Heart left ventricle (tissue), 16 donors: Measurements from ENCODE around the gene ST6GALNAC1. TPM values are rescaled to one million over a fixed set of nuclear protein-coding genes. Genes with fewer than 3 reads are reported as not detected.

Experiments used
- ATAC-seq, 4 donors: fragments of 200-7000 bp; cut with Tn5 transposase; one replicate each; pipeline ENCODE4 v1.9.1; 2020 to 2022; ENCODE audit warnings: moderate library complexity in 4 of 4, mild to moderate bottlenecking in 3 of 4, moderate number of reproducible peaks in 1 of 4
- DNase-seq, 5 donors: peaks; one replicate each; pipeline ENCODE4 v3.0.0-alpha.2; 2020
- H3K27ac ChIP-seq, 12 donors: fragments of 200-600 bp; sonication (generic) in 4 of 12; one replicate each; pipeline versions ENCODE4 v1.5.0 to v1.8.0; 2016 to 2022; ENCODE audit warnings: mild to moderate bottlenecking in 2 of 12
- H3K27me3 ChIP-seq, 9 donors: fragments of 200-600 bp; sonication (generic) in 2 of 9; one replicate each; pipeline versions ENCODE4 v1.5.1 to v1.8.0; 2016 to 2022; ENCODE audit warnings: mild to moderate bottlenecking in 3 of 9
- H3K36me3 ChIP-seq, 9 donors: fragments of 200-600 bp; sonication (generic) in 2 of 9; one replicate each; pipeline versions ENCODE4 v1.5.0 to v1.8.0; 2018 to 2022; ENCODE audit warnings: mild to moderate bottlenecking in 2 of 9
- H3K4me1 ChIP-seq, 12 donors: fragments of 200-600 bp; sonication (generic) in 4 of 12; one replicate each; pipeline versions ENCODE4 v1.5.0 to v1.8.0; 2016 to 2022; ENCODE audit warnings: mild to moderate bottlenecking in 3 of 12
- H3K4me3 ChIP-seq, 12 donors: fragments of 200-600 bp; sonication (generic) in 4 of 12; one replicate each; pipeline versions ENCODE4 v1.5.0 to v1.8.0; 2017 to 2022; ENCODE audit warnings: mild to moderate bottlenecking in 9 of 12, moderate library complexity in 4 of 12
- H3K9me3 ChIP-seq, 12 donors: fragments of 200-600 bp; sonication (generic) in 4 of 12; one replicate each; pipeline versions ENCODE4 v1.5.0 to v1.8.0; 2016 to 2022; ENCODE audit warnings: mild to moderate bottlenecking in 1 of 12
- POLR2A ChIP-seq, 2 donors: fragments of 450-650 bp; IDR thresholded peaks; one replicate each; pipeline ENCODE4 v1.6.1; 2017; ENCODE audit warnings: antibody characterized with exemption in 2 of 2, mild to moderate bottlenecking in 2 of 2, moderate library complexity in 2 of 2
- WGBS, 4 donors: extraction: QIAGEN DNeasy Blood & Tissue Kit in 2 of 4; methylation state at CpG; one replicate each; pipeline versions ENCODE4 v1.1.5 to v1.1.7; 2013 to 2018; 5-methylcytosine and 5-hydroxymethylcytosine counted together
- intact Hi-C, 10 donors: fragments of 100-400 bp; cut with DNase I; formaldehyde crosslinking; loops; one replicate each; pipeline versions ENCODE4 v1.11.1 to v1.14.2; 2022
- polyA plus RNA-seq, 2 donors: library from polyadenylated mRNA; stranded (reverse); fragments of 200-250 nt; gene quantifications; one replicate each; pipeline ENCODE4 v1.2.3, GENCODE V29; 2013
- total RNA-seq, 9 donors: library from RNA; depleted of rRNA in 2 of 9; stranded (reverse); fragments of >200 nt in 2 of 9; fragmentation: NEBNext Ultra II Directional in 3 of 9; extraction: Animal tissue kit (Norgen Biotek cat#: 25700) in 3 of 9; gene quantifications; one replicate each; pipeline versions ENCODE4 v1.1.0 to v1.2.4, GENCODE V29; 2016 to 2023
- TF ChIP-seq, protein P1 (sequence below), 12 donors: fragments of 200-600 bp; sonication (generic) in 4 of 12; IDR thresholded peaks; one replicate each; pipeline versions ENCODE4 v1.5.0 to v1.8.0; 2018 to 2022; ENCODE audit warnings: antibody characterized with exemption in 12 of 12, mild to moderate bottlenecking in 5 of 12
- donor health status: ischemic (EF 13 %, LVEDD 7.1; RV severe dilation, severe dysfunction).
- donor health status: healthy with polysubstance abuse.
- donor health status: DM: no; HTN: yes; CAD: no.
- donor health status: DM: no; HTN: no; CAD: no.
- donor health status: ischemic (EF 25% LVEDD 6.9; RV normal size, moderate dysfunction).
- donor health status: ischemic (EF 25% LVEDD 5.7; RV mildly dilated, moderate dysfunction).
- donor health status: healthy.
- donor health status: DM: yes; HTN: yes; CAD: no.
- donor health status: ischemic (EF 35%, LVEDD 5.7; RV mildly dilated, moderate dysfunction).
- donor health status: nonischemic (EF 11% LVEDD 7.7; RV severe dilation, severe dysfunction).
- donor health status: DM: yes; HTN: yes; CAD: no.
- donor health status: PGD.
- donor health status: ischemic (EF 29% LVEDD 5.4; RV normal size, mild dysfunction).
- donor health status: nonischemic (EF 23%, LVEDD 6.1; RV moderate dilation, normal function).

ST6GALNAC1 gene
- total and polyA plus RNA-seq, 11 donors = 1.7 to 10.3 (median 3.5) TPM

DNA sequence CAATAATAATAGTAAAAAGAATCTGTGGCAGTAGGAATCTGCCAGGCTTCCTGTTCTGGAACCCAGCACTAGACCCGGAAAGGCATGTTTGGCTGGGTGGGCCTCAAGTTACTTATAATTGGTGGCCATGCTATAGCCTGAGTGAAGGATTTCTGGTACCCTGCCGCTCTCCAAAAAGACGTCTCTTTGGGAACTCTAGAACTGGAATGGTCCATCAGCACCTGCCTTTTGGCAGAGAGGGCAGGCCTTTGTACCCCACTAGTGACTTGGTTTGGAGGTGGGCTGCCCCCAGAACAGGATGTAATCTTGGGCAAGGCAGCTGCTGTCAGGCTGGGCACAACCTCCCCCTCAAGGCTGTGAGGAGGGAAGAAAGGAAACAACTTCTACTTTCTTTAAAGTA is 29.3 kb upstream of the ST6GALNAC1 start:
- Histone ChIP-seq H3K9me3 (no peaks in the 10 kb centered on the region), H3K27me3 (no peaks in the 10 kb centered on the region), H3K4me1 (peaks cover 0 to 26% (median 14%) of the 10 kb centered on the region in 12 donors), H3K4me3 (no peak overlapping the region), H3K27ac (peak overlapping the region in 3 of 12 donors; percentile 34 to 92 (median 86)), H3K36me3 (peaks cover 0 to 29% (median 23%) of the 10 kb centered on the region in 9 donors)
- intact Hi-C loops = loop anchor here in 5 of 10 donors (5.0 kb wide), 2 partner anchors 39 to 116 kb away; partner anchors contain the start of gene MXRA7 (in 4 of the 5)
- TF ChIP-seq, protein P1, sequence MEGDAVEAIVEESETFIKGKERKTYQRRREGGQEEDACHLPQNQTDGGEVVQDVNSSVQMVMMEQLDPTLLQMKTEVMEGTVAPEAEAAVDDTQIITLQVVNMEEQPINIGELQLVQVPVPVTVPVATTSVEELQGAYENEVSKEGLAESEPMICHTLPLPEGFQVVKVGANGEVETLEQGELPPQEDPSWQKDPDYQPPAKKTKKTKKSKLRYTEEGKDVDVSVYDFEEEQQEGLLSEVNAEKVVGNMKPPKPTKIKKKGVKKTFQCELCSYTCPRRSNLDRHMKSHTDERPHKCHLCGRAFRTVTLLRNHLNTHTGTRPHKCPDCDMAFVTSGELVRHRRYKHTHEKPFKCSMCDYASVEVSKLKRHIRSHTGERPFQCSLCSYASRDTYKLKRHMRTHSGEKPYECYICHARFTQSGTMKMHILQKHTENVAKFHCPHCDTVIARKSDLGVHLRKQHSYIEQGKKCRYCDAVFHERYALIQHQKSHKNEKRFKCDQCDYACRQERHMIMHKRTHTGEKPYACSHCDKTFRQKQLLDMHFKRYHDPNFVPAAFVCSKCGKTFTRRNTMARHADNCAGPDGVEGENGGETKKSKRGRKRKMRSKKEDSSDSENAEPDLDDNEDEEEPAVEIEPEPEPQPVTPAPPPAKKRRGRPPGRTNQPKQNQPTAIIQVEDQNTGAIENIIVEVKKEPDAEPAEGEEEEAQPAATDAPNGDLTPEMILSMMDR (IDR thresholded peaks at IDR 0.05) = no peak
- TF ChIP-seq POLR2A (IDR thresholded peaks at IDR 0.05) = no peak
- 93 to 99% (median 96%) methylated on average over 3 of the region's 3 CpGs for WGBS, 4 donors
- DNase-seq (no peak), ATAC-seq (no peak)

DNA sequence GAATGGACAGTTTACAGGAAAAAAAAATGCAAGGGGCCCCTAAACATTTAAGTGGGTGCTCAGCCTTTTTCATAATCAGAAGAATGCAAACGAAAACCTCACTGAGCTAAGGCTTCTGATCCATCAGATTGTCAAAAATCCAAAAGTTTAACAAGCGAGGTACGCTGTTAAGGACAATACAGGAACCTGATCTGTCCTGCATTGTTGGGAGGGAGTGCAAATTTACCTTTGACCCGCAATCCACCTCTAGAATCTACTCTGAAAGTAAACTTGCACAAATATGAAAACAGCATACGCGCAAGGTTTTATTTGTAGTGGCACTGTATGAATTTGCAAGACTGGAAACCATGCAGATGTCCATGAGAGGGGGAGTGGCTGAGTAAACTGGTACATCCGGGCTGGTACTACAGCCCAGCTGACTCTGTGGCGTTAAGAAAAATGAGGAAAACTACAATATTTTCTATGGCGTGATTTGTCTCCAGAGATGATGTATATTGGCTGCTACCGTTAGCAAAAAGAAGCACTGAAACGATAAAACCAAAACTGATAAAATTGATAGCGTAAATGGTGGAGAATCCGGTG is 28.8 kb upstream of the ST6GALNAC1 start:
- Histone ChIP-seq H3K36me3 (peaks cover 0 to 23% (median 17%) of the 10 kb centered on the region in 9 donors), H3K27ac (peak overlapping the region; percentile 69 to 95 (median 90)), H3K4me1 (peaks cover 0 to 26% (median 14%) of the 10 kb centered on the region in 12 donors), H3K9me3 (no peaks in the 10 kb centered on the region), H3K4me3 (peak overlapping the region; percentile 46 to 79 (median 69)), H3K27me3 (no peaks in the 10 kb centered on the region)
- TF ChIP-seq POLR2A (IDR thresholded peaks at IDR 0.05) = no peak
- TF ChIP-seq, protein P1 (IDR thresholded peaks at IDR 0.05) = no peak
- ATAC-seq = no peak
- 56 to 63% (median 61%) methylated on average over 13 of the region's 13 CpGs for WGBS, 4 donors
- intact Hi-C loops = loop anchor here in 5 of 10 donors (5.0 kb wide), 2 partner anchors 40 to 115 kb away; partner anchors contain the start of gene MXRA7 (in 4 of the 5)
- no peak for DNase-seq

DNA sequence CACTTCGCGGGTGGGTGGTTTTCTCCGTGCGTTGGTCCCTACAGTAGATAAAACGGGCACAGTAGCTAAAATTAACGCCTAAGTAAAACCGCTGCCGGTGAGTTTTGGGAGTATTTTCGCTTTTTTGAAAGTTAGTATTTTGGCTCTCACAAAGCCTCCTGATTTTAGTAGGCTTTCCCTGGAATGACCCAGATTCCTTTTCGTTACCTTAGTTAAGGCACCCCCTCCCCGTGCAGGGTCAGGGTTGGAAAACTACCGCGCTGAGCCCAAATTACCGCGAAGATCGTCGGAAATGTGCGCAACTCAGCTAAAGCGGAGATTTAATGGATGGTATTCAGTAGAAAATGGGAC is 28.3 kb upstream of the ST6GALNAC1 start:
- no peak for DNase-seq
- Histone ChIP-seq H3K9me3 (no peaks in the 10 kb centered on the region), H3K27me3 (no peaks in the 10 kb centered on the region), H3K27ac (peak overlapping the region; percentile 69 to 95 (median 90)), H3K4me3 (peak overlapping the region; percentile 46 to 79 (median 69)), H3K4me1 (peaks cover 0 to 26% (median 14%) of the 10 kb centered on the region in 12 donors), H3K36me3 (peaks cover 0 to 19% (median 13%) of the 10 kb centered on the region in 9 donors)
- peak in 2 of 4 donors; percentile 1 for ATAC-seq
- WGBS, 4 donors = 0% methylated on average over 15 to 19 of the region's 19 CpGs
- TF ChIP-seq, protein P1 (IDR thresholded peaks at IDR 0.05) = no peak
- peak in 1 of 2 donors; percentile 77 for TF ChIP-seq POLR2A (IDR thresholded peaks at IDR 0.05)
- intact Hi-C loops = loop anchor here in 5 of 10 donors (5.0 kb wide), 2 partner anchors 40 to 115 kb away; partner anchors contain the start of gene MXRA7 (in 4 of the 5)

DNA sequence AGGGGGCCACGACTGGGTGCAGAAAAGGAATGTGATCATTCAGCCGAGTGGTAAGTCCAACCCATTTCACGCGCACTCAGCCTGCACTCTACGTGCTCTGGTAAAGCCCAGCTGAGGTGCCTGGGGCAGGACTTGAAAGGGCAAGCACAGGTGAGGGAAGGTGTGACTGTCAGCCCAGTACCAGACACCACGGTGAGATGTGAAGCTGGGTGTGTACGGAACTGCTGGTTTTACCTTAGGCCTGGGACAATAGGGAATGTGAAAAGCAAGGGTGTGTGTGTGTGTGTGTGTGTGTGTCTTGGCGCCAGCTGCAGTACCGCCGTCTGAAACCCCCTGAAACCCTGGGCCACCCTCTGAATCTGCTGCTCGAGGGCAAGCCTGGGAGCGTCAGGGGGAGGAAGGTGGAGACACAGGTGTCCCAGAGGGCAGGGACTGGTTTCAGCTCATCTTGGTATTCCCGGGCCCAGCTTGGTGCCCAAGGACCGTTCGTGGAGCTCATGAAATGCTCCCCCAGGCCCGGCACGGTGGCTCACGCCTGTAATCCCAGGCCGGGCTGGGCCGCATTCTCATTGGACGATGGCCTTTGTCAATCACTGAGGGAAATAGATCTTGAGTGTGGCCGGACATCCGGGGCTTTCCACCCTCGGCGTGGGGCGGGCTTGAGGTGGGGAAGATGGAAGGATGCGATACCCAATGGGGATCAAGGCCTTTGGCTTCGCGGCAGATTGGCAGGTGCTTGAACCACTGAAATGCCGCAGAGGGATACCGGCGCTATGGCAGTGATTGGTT is 27.8 kb upstream of the ST6GALNAC1 start:
- TF ChIP-seq, protein P1 (IDR thresholded peaks at IDR 0.05) = no peak
- TF ChIP-seq POLR2A (IDR thresholded peaks at IDR 0.05) = no peak
- peak; percentile 98 to 99 (median 98) for ATAC-seq
- DNase-seq = peak; percentile 100
- H3K27me3 ChIP-seq = no peaks in the 10 kb centered on the region
- 15 to 46% (median 19%) methylated on average over 12 to 32 of the region's 32 CpGs for WGBS, 4 donors
- H3K4me1 ChIP-seq = peaks cover 0 to 26% (median 14%) of the 10 kb centered on the region in 12 donors
- peaks cover 0 to 13% (median 8%) of the 10 kb centered on the region in 9 donors for H3K36me3 ChIP-seq
- H3K27ac ChIP-seq = peak overlapping the region; percentile 47 to 95 (median 90)
- no peaks in the 10 kb centered on the region for H3K9me3 ChIP-seq
- intact Hi-C loops = loop anchor here in 5 of 10 donors (5.0 kb wide), 2 partner anchors 41 to 114 kb away; partner anchors contain the start of gene MXRA7 (in 4 of the 5)
- peak overlapping the region; percentile 46 to 79 (median 69) for H3K4me3 ChIP-seq
